ENCODE results near the gene ZNF638. TPM values are rescaled to one million over a fixed set of nuclear protein-coding genes. Genes with fewer than 3 reads are reported as not detected.
"Not testable (repeated sequence)": the region's sequence is repeated elsewhere in the genome, so short reads cannot be mapped to it uniquely, and the experiment has no call there.

Gene ZNF638
- total RNA-seq, 1 donor from 2014 or later: 153 TPM

- DNase-seq (ENCODE audit: low read depth): no peak
These were observed 61.6 kb downstream of the ZNF638 start for GRCh38 chr2:71393216-71393615.

GRCh38 chr2:71395471-71395870, 63.9 kb downstream of the ZNF638 start:
- DNase-seq (ENCODE audit: low read depth): no peak

GRCh38 chr2:71402427-71402826, 70.8 kb downstream of the ZNF638 start:
- no peak for DNase-seq (ENCODE audit: low read depth)

- DNase-seq (ENCODE audit: low read depth): no peak
These were observed 78.0 kb downstream of the ZNF638 start for GRCh38 chr2:71409611-71410010.

GRCh38 chr2:71410696-71411095, 79.1 kb downstream of the ZNF638 start:
- DNase-seq (ENCODE audit: low read depth): no peak

GRCh38 chr2:71416866-71417265, 85.3 kb downstream of the ZNF638 start:
- not testable (repeated sequence) for DNase-seq (ENCODE audit: low read depth)

GRCh38 chr2:71417300-71418202, 86.0 kb downstream of the ZNF638 start:
- peak; percentile 19 for DNase-seq (ENCODE audit: low read depth)

GRCh38 chr2:71419145-71419544, 87.6 kb downstream of the ZNF638 start:
- no peak for DNase-seq (ENCODE audit: low read depth)

- DNase-seq (ENCODE audit: low read depth): no peak
These were observed 88.4 kb downstream of the ZNF638 start for GRCh38 chr2:71419976-71420375.

- no peak for DNase-seq (ENCODE audit: low read depth)
These were observed 91.2 kb downstream of the ZNF638 start for GRCh38 chr2:71422786-71423185.

- no peak for DNase-seq (ENCODE audit: low read depth)
These were observed 92.3 kb downstream of the ZNF638 start for GRCh38 chr2:71423817-71424420.

- DNase-seq (ENCODE audit: low read depth): no peak
These were observed 95.1 kb downstream of the ZNF638 start for GRCh38 chr2:71426721-71427120.

- no peak for DNase-seq (ENCODE audit: low read depth)
These were observed 97.1 kb downstream of the ZNF638 start for GRCh38 chr2:71428472-71429383.

- DNase-seq (ENCODE audit: low read depth): not testable (repeated sequence)
These were observed 113.6 kb downstream of the ZNF638 start for GRCh38 chr2:71445142-71445541.

- DNase-seq (ENCODE audit: low read depth): no peak
These were observed 114.9 kb downstream of the ZNF638 start for GRCh38 chr2:71446505-71446904.

GRCh38 chr2:71449343-71449742, 117.8 kb downstream of the ZNF638 start:
- no peak for DNase-seq (ENCODE audit: low read depth)

- no peak for DNase-seq (ENCODE audit: low read depth)
These were observed 120.1 kb downstream of the ZNF638 start for GRCh38 chr2:71451705-71452104.

GRCh38 chr2:71452565-71452964, 121.0 kb downstream of the ZNF638 start:
- peak; percentile 50 for DNase-seq (ENCODE audit: low read depth)

GRCh38 chr2:71453404-71454220, 122.0 kb downstream of the ZNF638 start, which contains the start of gene DYSF:
TSS of gene DYSF (plus strand) at chr2:71453561.
- no peak for DNase-seq (ENCODE audit: low read depth)

- no peak for DNase-seq (ENCODE audit: low read depth)
These were observed 122.8 kb downstream of the ZNF638 start for GRCh38 chr2:71454221-71455010.
